HG03175 (cell line): Measurements from ENCODE around the gene GRID1.
"Not testable (repeated sequence)": the region's sequence is repeated elsewhere in the genome, so short reads cannot be mapped to it uniquely, and the experiment has no call there.

Experiments used
- ATAC-seq: cut with Tn5 transposase; IDR thresholded peaks from one replicate; pipeline ENCODE4 v1.9.1; 2021; ENCODE audit warnings: mild to moderate bottlenecking, moderate library complexity; ENCODE audit not compliant: unreplicated experiment

The GRID1 gene

GRCh38 chr10:85978566-85979358, 387.8 kb downstream of the GRID1 start:
- ATAC-seq = no peak

GRCh38 chr10:85977642-85978041, 389.0 kb downstream of the GRID1 start:
- no peak for ATAC-seq

GRCh38 chr10:85976267-85976793, 390.3 kb downstream of the GRID1 start:
- no peak for ATAC-seq

GRCh38 chr10:85971494-85971893, 395.1 kb downstream of the GRID1 start:
- no peak for ATAC-seq

GRCh38 chr10:85967594-85967993, 399.0 kb downstream of the GRID1 start:
- peak; percentile 50 for ATAC-seq

GRCh38 chr10:85961479-85962067, 405.0 kb downstream of the GRID1 start:
- ATAC-seq = no peak

GRCh38 chr10:85961073-85961472, 405.5 kb downstream of the GRID1 start:
- no peak for ATAC-seq

GRCh38 chr10:85959239-85959638, 407.4 kb downstream of the GRID1 start:
- no peak for ATAC-seq

- no peak for ATAC-seq
These were observed 415.7 kb downstream of the GRID1 start for GRCh38 chr10:85950921-85951320.

GRCh38 chr10:85946713-85947326, 419.8 kb downstream of the GRID1 start:
- peak; percentile 84 for ATAC-seq

- no peak for ATAC-seq
These were observed 430.4 kb downstream of the GRID1 start for GRCh38 chr10:85936161-85936560.

- ATAC-seq = no peak
These were observed 432.0 kb downstream of the GRID1 start for GRCh38 chr10:85934586-85934985.

- not testable (repeated sequence) for ATAC-seq
These were observed 436.6 kb downstream of the GRID1 start for GRCh38 chr10:85929993-85930392.

GRCh38 chr10:85927952-85928665, 438.5 kb downstream of the GRID1 start:
- no peak for ATAC-seq

GRCh38 chr10:85926986-85927385, 439.6 kb downstream of the GRID1 start:
- ATAC-seq = peak; percentile 65

GRCh38 chr10:85926136-85926535, 440.5 kb downstream of the GRID1 start:
- ATAC-seq = no peak

GRCh38 chr10:85925201-85925750, 441.3 kb downstream of the GRID1 start:
- no peak for ATAC-seq

- ATAC-seq = no peak
These were observed 442.1 kb downstream of the GRID1 start for GRCh38 chr10:85924382-85925102.

GRCh38 chr10:85922356-85923129, 444.1 kb downstream of the GRID1 start:
- no peak for ATAC-seq
